Measurements from ENCODE around the gene POMT1. TPM values are rescaled to one million over a fixed set of nuclear protein-coding genes. Genes with fewer than 3 reads are reported as not detected.

The POMT1 gene
- total RNA-seq, 1 experiment from 2014 or later, result 58.0 TPM

DNA sequence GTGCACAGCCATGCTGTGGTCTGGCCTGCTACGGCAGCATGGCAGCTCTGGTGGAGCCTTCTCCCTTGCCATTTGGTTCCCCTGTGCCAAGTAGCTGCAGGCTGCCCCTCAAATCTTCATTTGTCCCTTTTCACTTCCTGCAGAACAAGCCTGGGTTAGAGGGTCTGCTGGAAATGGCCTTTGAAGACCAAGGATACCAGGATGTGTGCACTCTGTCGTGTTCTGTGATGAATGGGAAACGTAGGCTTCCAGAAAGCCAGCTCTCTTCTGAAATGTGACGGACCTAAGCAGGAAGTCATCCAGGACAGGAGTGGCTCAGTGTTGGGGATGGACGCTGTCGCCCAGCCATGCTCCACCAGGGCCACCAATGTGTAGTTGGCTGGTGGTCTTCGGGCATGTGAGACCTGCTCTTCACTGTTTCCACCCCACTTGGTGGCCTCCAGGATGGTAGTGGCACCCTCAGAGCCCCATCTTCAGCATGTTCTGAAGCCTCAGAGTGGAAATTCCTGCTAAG is 3.4 kb upstream of the POMT1 start:
- peaks cover 2% of the 10 kb centered on the region for H3K36me3 ChIP-seq (ENCODE audit: control insufficient read depth, insufficient read depth, low read length)
- no TSS peak for BruUV-seq (replicated peaks)
- no peaks in the 10 kb centered on the region for H3K27me3 ChIP-seq (ENCODE audit: control insufficient read depth, insufficient read depth, low read length)
- H3K9me3 ChIP-seq (ENCODE audit: control insufficient read depth, insufficient read depth, low read depth, low read length), result no peaks in the 10 kb centered on the region
- ChIA-PET POLR2A (no interaction called here), CTCF (interaction anchor here (0.5 kb wide), 1 partner anchor 10 kb away, joined by 7 read pairs; no protein-coding TSS in a partner anchor)
- no peak overlapping the region for H3K4me3 ChIP-seq (ENCODE audit: low read depth in 2 of 2, low read length in 2 of 2)
- peaks cover 16% of the 10 kb centered on the region for H3K4me1 ChIP-seq (ENCODE audit: control insufficient read depth, insufficient read depth, low read length)
- ATAC-seq (no peak), DNase-seq (ENCODE audit: low read depth, low spot score) (no peak)
- intact Hi-C loops (cut with micrococcal nuclease; ENCODE audit: unreplicated experiment) (no loop called here), in situ Hi-C loops (cut with HindIII; ENCODE audit: low pct_unique_long_range_greater_than_20kb, low sequenced_read_pairs) (no loop called here)
- H3K27ac ChIP-seq (ENCODE audit: low read length), result no peak overlapping the region
- TF ChIP-seq TCF7L2 (IDR thresholded peaks at IDR 0.05; ENCODE audit: low read depth, low read length) (no peak), SIN3A (IDR thresholded peaks at IDR 0.05; ENCODE audit: borderline replicate concordance, insufficient read depth, low read depth, low read length) (no peak), POLR2AphosphoS5 (IDR thresholded peaks at IDR 0.05; ENCODE audit: low read depth, low read length) (0 out of 2 replicates have a peak, but pooled peaks have one; percentile 25)

DNA sequence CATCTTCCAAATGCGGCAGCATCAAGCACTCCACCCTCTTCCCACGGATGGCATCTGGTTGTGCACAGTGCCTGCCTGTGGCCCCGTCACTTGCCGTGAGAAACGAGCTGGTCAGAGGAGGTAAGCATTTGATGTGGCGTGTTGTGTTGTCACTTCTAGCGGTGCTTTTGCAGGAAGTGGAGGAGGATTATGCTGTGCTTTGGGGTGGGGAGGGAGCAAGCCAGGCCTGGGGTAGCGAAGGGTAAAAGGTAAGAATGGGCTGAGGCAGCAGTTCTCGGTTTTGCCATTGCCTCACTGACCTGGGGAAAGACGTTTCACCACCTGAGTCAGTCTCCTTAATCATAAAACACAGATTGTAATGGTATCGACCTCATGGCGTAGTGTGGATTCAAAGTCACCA is 2.3 kb upstream of the POMT1 start:
- Histone ChIP-seq H3K9me3 (ENCODE audit: control insufficient read depth, insufficient read depth, low read depth, low read length) (no peaks in the 10 kb centered on the region), H3K4me1 (ENCODE audit: control insufficient read depth, insufficient read depth, low read length) (peaks cover 17% of the 10 kb centered on the region), H3K27ac (ENCODE audit: low read length) (no peak overlapping the region), H3K4me3 (ENCODE audit: low read depth in 2 of 2, low read length in 2 of 2) (no peak overlapping the region), H3K27me3 (ENCODE audit: control insufficient read depth, insufficient read depth, low read length) (no peaks in the 10 kb centered on the region), H3K36me3 (ENCODE audit: control insufficient read depth, insufficient read depth, low read length) (peaks cover 2% of the 10 kb centered on the region; the same call in 1 of the 2 replicates)
- TF ChIP-seq CTCF (IDR thresholded peaks at IDR 0.05) (no peak), POLR2AphosphoS5 (IDR thresholded peaks at IDR 0.05; ENCODE audit: low read depth, low read length) (no peak), TCF7L2 (IDR thresholded peaks at IDR 0.05; ENCODE audit: low read depth, low read length) (no peak), REST (IDR thresholded peaks at IDR 0.05; ENCODE audit: insufficient read depth in 1 of 2, low read depth in 2 of 2, low read length in 1 of 2) (no peak), SIN3A (IDR thresholded peaks at IDR 0.05; ENCODE audit: borderline replicate concordance, insufficient read depth, low read depth, low read length) (no peak)
- intact Hi-C loops (cut with micrococcal nuclease; ENCODE audit: unreplicated experiment) (no loop called here), in situ Hi-C loops (cut with HindIII; ENCODE audit: low pct_unique_long_range_greater_than_20kb, low sequenced_read_pairs) (no loop called here)
- ATAC-seq, result no peak
- DNase-seq (ENCODE audit: low read depth, low spot score), result no peak
- ChIA-PET CTCF (no interaction called here), POLR2A (no interaction called here)
- BruUV-seq (replicated peaks), result no TSS peak

DNA sequence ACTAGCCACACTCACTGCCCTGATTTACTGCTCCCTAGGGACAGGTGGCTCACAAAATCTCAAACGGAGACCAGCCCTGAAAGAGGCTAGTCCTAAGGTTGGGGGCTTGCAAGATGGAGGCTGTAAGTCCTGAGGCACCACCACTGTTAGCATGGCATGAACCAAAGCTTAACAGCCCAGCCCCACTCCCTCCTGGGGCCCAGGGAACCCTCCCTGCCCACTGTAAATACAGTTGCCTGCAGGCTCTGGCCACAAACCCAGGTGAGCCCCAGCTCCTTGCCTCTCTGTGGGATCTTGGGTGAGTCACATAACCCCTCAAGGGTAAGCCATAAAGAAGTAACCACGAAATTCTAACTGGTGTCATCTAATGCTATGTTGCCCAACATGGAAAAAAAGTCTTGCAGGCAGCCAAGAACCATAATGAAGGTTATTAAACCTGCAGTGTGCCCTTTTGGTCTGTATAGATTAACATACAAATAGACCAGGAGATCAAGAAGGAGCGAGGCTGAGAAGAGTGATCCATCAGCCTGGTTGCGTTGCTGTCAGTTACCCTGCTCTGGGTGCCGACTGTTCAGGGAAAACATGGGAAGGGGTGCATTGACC is 1.7 kb upstream of the POMT1 start:
- Histone ChIP-seq H3K4me3 (ENCODE audit: low read depth in 2 of 2, low read length in 2 of 2) (no peak overlapping the region), H3K9me3 (ENCODE audit: control insufficient read depth, insufficient read depth, low read depth, low read length) (no peaks in the 10 kb centered on the region), H3K27ac (ENCODE audit: low read length) (peak overlapping the region; percentile 12; the same call in 1 of the 2 replicates), H3K36me3 (ENCODE audit: control insufficient read depth, insufficient read depth, low read length) (peaks cover 2% of the 10 kb centered on the region; the same call in 1 of the 2 replicates), H3K4me1 (ENCODE audit: control insufficient read depth, insufficient read depth, low read length) (peaks cover 17% of the 10 kb centered on the region), H3K27me3 (ENCODE audit: control insufficient read depth, insufficient read depth, low read length) (no peaks in the 10 kb centered on the region)
- TF ChIP-seq CTCF (IDR thresholded peaks at IDR 0.05) (no peak), REST (IDR thresholded peaks at IDR 0.05; ENCODE audit: insufficient read depth in 1 of 2, low read depth in 2 of 2, low read length in 1 of 2) (no peak), POLR2AphosphoS5 (IDR thresholded peaks at IDR 0.05; ENCODE audit: low read depth, low read length) (no peak), TCF7L2 (IDR thresholded peaks at IDR 0.05; ENCODE audit: low read depth, low read length) (no peak)
- DNase-seq (ENCODE audit: low read depth, low spot score) (no peak), ATAC-seq (peak; percentile 7; the same call in 1 of the 2 replicates)
- in situ Hi-C loops (cut with HindIII; ENCODE audit: low pct_unique_long_range_greater_than_20kb, low sequenced_read_pairs) (no loop called here), intact Hi-C loops (cut with micrococcal nuclease; ENCODE audit: unreplicated experiment) (no loop called here)
- no TSS peak for BruUV-seq (replicated peaks)
- CTCF ChIA-PET, result no interaction called here
- POLR2A ChIA-PET, result no interaction called here
